Measurements from ENCODE around the gene LRRC32.
A peak's percentile ranks its signal among the peaks of the same experiment; 100 is the strongest.
"Not testable (repeated sequence)": the region's sequence is repeated elsewhere in the genome, so short reads cannot be mapped to it uniquely, and the experiment has no call there.

Gene LRRC32

GRCh38 chr11:76644591-76644990, 26.0 kb downstream of the LRRC32 start:
- DNase-seq, result no peak

- not testable (repeated sequence) for DNase-seq
Measured at GRCh38 chr11:76643711-76644110, 26.8 kb downstream of the LRRC32 start.

GRCh38 chr11:76642341-76642740, 28.2 kb downstream of the LRRC32 start:
- peak; percentile 39 for DNase-seq

- DNase-seq, result no peak
Measured at GRCh38 chr11:76641905-76642304, 28.6 kb downstream of the LRRC32 start.

GRCh38 chr11:76640501-76640900, 30.0 kb downstream of the LRRC32 start:
- DNase-seq, result no peak

GRCh38 chr11:76639621-76640020, 30.9 kb downstream of the LRRC32 start:
- DNase-seq, result no peak

GRCh38 chr11:76638270-76639197, 32.0 kb downstream of the LRRC32 start:
- no peak for DNase-seq

- peak; percentile 78 for DNase-seq
Measured at GRCh38 chr11:76637491-76638269, 32.9 kb downstream of the LRRC32 start.

- DNase-seq, result no peak
Measured at GRCh38 chr11:76636826-76637460, 33.6 kb downstream of the LRRC32 start.

- DNase-seq, result no peak
Measured at GRCh38 chr11:76635991-76636738, 34.4 kb downstream of the LRRC32 start.

- DNase-seq, result no peak
Measured at GRCh38 chr11:76634886-76635285, 35.7 kb downstream of the LRRC32 start.

- DNase-seq, result no peak
Measured at GRCh38 chr11:76632492-76632891, 38.1 kb downstream of the LRRC32 start.

GRCh38 chr11:76631566-76632308, 38.8 kb downstream of the LRRC32 start:
- no peak for DNase-seq

- no peak for DNase-seq
Measured at GRCh38 chr11:76630600-76631281, 39.8 kb downstream of the LRRC32 start.

GRCh38 chr11:76629853-76630599, 40.5 kb downstream of the LRRC32 start:
- peak; percentile 82 for DNase-seq

- DNase-seq, result peak; percentile 86
Measured at GRCh38 chr11:76629116-76629852, 41.3 kb downstream of the LRRC32 start.

- peak; percentile 13 for DNase-seq
Measured at GRCh38 chr11:76628408-76628947, 42.1 kb downstream of the LRRC32 start.

- DNase-seq, result peak; percentile 31
Measured at GRCh38 chr11:76627606-76628005, 42.9 kb downstream of the LRRC32 start.

GRCh38 chr11:76626921-76627401, 43.6 kb downstream of the LRRC32 start:
- peak; percentile 84 for DNase-seq
